K562 (cell line): ENCODE measurements around the gene IL17RB. TPM values are rescaled to one million over a fixed set of nuclear protein-coding genes. Genes with fewer than 3 reads are reported as not detected.

Source experiments
- ATAC-seq: fragments of 200-7000 bp; cut with Tn5 transposase; 3 replicates; pipeline ENCODE4 v1.9.1; 2020; ENCODE audit warnings: moderate library complexity
- BruUV-seq: library from RNA; stranded (reverse); fragments of 400-500 nt; replicated peaks from 2 replicates; lab custom pipeline; 2021; lab: Mats Ljungman, UMichigan
- CTCF ChIA-PET: fragments of 300-600 bp; formaldehyde crosslinking; extraction: SDS; loops from one replicate; lab custom pipeline; 2021; ENCODE audit warnings: low intra/inter-chr PET ratio; lab: Yijun Ruan, JAX
- POLR2A ChIA-PET: fragments of 300-600, 350-650 bp; sonication (Branson Sonifier 250); formaldehyde crosslinking; extraction: SDS; loops from one replicate; lab custom pipeline; 2021; ENCODE audit warnings: antibody characterized with exemption, inconsistent platforms; lab: Yijun Ruan, JAX
- DNase-seq, 4 experiments: peaks; one replicate each; pipeline versions ENCODE4 v3.0.0 to v3.0.0-alpha.2; 2011 to 2018; ENCODE audit warnings: low spot score in 3 of 4, mixed read lengths in 3 of 4; ENCODE audit errors: extremely low read depth in 1 of 4
- FAIRE-seq: peaks from 2 replicates; lab custom pipeline; 2011; peaks lifted over from hg19 to GRCh38; lab: Jason Lieb, UNC
- H2AFZ ChIP-seq: 2 replicates; pipeline ENCODE4 v1.6.0; 2011; ENCODE audit warnings: low read depth, low read length, control low read depth, inconsistent platforms
- H3K27ac ChIP-seq: fragments of 200-600 bp; 3 replicates; pipeline ENCODE4 v1.8.0; 2011; ENCODE audit warnings: low read depth, mild to moderate bottlenecking, control low read depth, inconsistent platforms, low read length, moderate library complexity, mixed read lengths; ENCODE audit errors: extremely low read depth
- H3K27me3 ChIP-seq, 2 experiments: fragments of 300-600 bp in 1 of 2; 2 replicates in 1 of 2; 3 replicates in 1 of 2; pipeline versions ENCODE4 v1.6.0 to v1.8.0; 2011; ENCODE audit warnings: inconsistent platforms in 2 of 2, low read length in 2 of 2, mild to moderate bottlenecking in 1 of 2, mixed read lengths in 1 of 2, moderate library complexity in 1 of 2; ENCODE audit not compliant: control insufficient read depth in 2 of 2, insufficient read depth in 2 of 2
- H3K36me3 ChIP-seq: fragments of 300-600 bp; 3 replicates; pipeline ENCODE4 v1.8.0; 2011; ENCODE audit warnings: mild to moderate bottlenecking, low read length, inconsistent platforms; ENCODE audit not compliant: control insufficient read depth, insufficient read depth
- H3K4me1 ChIP-seq, 2 experiments: fragments of 200-600 bp in 1 of 2; replicated peaks in 1 of 2; 2 replicates in 1 of 2; 3 replicates in 1 of 2; pipeline versions ENCODE4 v1.5.1 to v1.8.0; 2011; ENCODE audit warnings: inconsistent platforms in 2 of 2, low read length in 2 of 2, mild to moderate bottlenecking in 1 of 2, mixed read lengths in 1 of 2, moderate library complexity in 1 of 2; ENCODE audit not compliant: control insufficient read depth in 2 of 2, insufficient read depth in 2 of 2
- H3K4me2 ChIP-seq: 2 replicates; pipeline ENCODE4 v1.6.1; 2011; ENCODE audit warnings: low read length, control low read depth, inconsistent platforms, mixed read lengths; ENCODE audit not compliant: insufficient read depth
- H3K4me3 ChIP-seq: fragments of 200-600 bp; sonication (generic), shearing (Covaris generic); 2 replicates; pipeline ENCODE4 v1.5.1; 2016; ENCODE audit warnings: control low read depth, inconsistent platforms
- H3K79me2 ChIP-seq: fragments of 200-600 bp; 3 replicates; pipeline ENCODE4 v1.8.0; 2011; ENCODE audit warnings: low read length, inconsistent platforms; ENCODE audit not compliant: control insufficient read depth, insufficient read depth
- H3K9ac ChIP-seq, 2 experiments: 2 replicates each; pipeline versions ENCODE4 v1.6.0 to v1.6.1; 2011; ENCODE audit warnings: low read depth in 2 of 2, low read length in 2 of 2, control low read depth in 1 of 2, inconsistent platforms in 1 of 2, mild to moderate bottlenecking in 1 of 2, mixed read lengths in 1 of 2; ENCODE audit not compliant: insufficient read depth in 1 of 2
- H3K9me1 ChIP-seq: one replicate; pipeline ENCODE4 v1.6.0; 2011; ENCODE audit warnings: inconsistent platforms, mild to moderate bottlenecking, low read length, moderate library complexity; ENCODE audit not compliant: control insufficient read depth, insufficient read depth
- H3K9me3 ChIP-seq: replicated peaks from 2 replicates; pipeline ENCODE4 v1.5.1; 2011; ENCODE audit warnings: low read depth, low read length, inconsistent platforms; ENCODE audit not compliant: control insufficient read depth, insufficient read depth
- H4K20me1 ChIP-seq: replicated peaks from 2 replicates; pipeline ENCODE4 v1.6.1; 2011; ENCODE audit warnings: low read length, inconsistent platforms, mixed read lengths; ENCODE audit not compliant: control insufficient read depth, insufficient read depth
- BRF2 ChIP-seq: IDR thresholded peaks from 3 replicates; pipeline ENCODE4 v1.6.1; 2011; ENCODE audit warnings: borderline replicate concordance, mild to moderate bottlenecking; ENCODE audit not compliant: insufficient read length, insufficient read depth
- CAMTA2 ChIP-seq: fragments of 250-450 bp; sonication (Bioruptor Pico); conservative IDR thresholded peaks from 2 replicates; pipeline ENCODE4 v1.5.1; 2022
- CTCF ChIP-seq, 3 experiments: IDR thresholded peaks in 2 of 3; conservative IDR thresholded peaks in 1 of 3; 2 replicates each; pipeline ENCODE4 v1.5.1; 2011 to 2012; ENCODE audit warnings: low read length in 3 of 3, mild to moderate bottlenecking in 3 of 3, control low read depth in 2 of 3, improper control_type of control experiment in 1 of 3, inconsistent platforms in 1 of 3, low read depth in 1 of 3, mixed read lengths in 1 of 3, moderate library complexity in 1 of 3; ENCODE audit not compliant: insufficient read depth in 2 of 3
- FOXA1 ChIP-seq: fragments of 450-650 bp; IDR thresholded peaks from 2 replicates; pipeline ENCODE4 v1.6.1; 2016; ENCODE audit warnings: mild to moderate bottlenecking, borderline replicate concordance
- SRF ChIP-seq, 2 experiments: fragments of 250-450, 450-650 bp in 1 of 2; sonication (Bioruptor Pico) in 1 of 2; sonication (generic) in 1 of 2; formaldehyde crosslinking; IDR thresholded peaks; 2 replicates each; pipeline versions ENCODE4 v1.5.0 to v1.5.1; 2020 to 2022; ENCODE audit warnings: mild to moderate bottlenecking in 1 of 2, missing genetic modification reagents in 1 of 2
- ZNF24 ChIP-seq: fragments of 450-650 bp; IDR thresholded peaks from 2 replicates; pipeline ENCODE4 v1.6.1; 2016
- WGBS: fragments of 100-300 bp; shearing (Covaris generic); methylation state at CpG from one replicate; pipeline ENCODE4 v1.1.6; 2016; ENCODE audit warnings: low coverage, mixed read lengths; ENCODE audit not compliant: insufficient coverage; ENCODE audit errors: missing lambda C conversion rate; 5-methylcytosine and 5-hydroxymethylcytosine counted together
- in situ Hi-C: fragments of 300-500 bp; cut with MboI; formaldehyde crosslinking; loops from 4 replicates; pipeline ENCODE4 v1.15.0; 2018; ENCODE audit warnings: inconsistent platforms, mixed read lengths
- intact Hi-C: fragments of 100-400 bp; cut with micrococcal nuclease; formaldehyde crosslinking; loops from 2 replicates; pipeline ENCODE4 v1.14.2; 2022
- polyA plus RNA-seq, 8 experiments: library from polyadenylated mRNA; depleted of rRNA in 4 of 8; stranded (reverse) in 5 of 8; unstranded in 3 of 8; fragments of >200 nt; fragmentation: Nextera tagmentation in 2 of 8; fragmentation: Illumina TruSeq in 1 of 8; extraction: Ambion mirVana in 2 of 8; extraction: Trizol in 1 of 8; gene quantifications; 2 replicates each; pipeline versions ENCODE4 v1.2.1 to v1.2.3, GENCODE V29; 2011 to 2014; ENCODE audit warnings: inconsistent platforms in 1 of 8, missing spikeins in 1 of 8
- total RNA-seq, 7 experiments: library from RNA; depleted of rRNA in 6 of 7; stranded (reverse); fragments of >200 nt in 6 of 7; fragmentation: Illumina TruSeq in 2 of 7; extraction: Trizol in 2 of 7; gene quantifications; 2 replicates each; pipeline versions ENCODE4 v1.2.1 to v1.2.3, GENCODE V29; 2011 to 2021; ENCODE audit warnings: low replicate concordance in 1 of 7

IL17RB gene
- total and polyA plus RNA-seq, 9 of the 15 experiments (the other 6 are each of a cell fraction or from before 2014, with no cell fraction given) = 1.1 to 4.1 (median 1.7) TPM

GRCh38 chr3:53833053-53833645, 13.2 kb upstream of the IL17RB start:
- Histone ChIP-seq H3K4me1 (no peaks in the 10 kb centered on the region), H3K79me2 (no peaks in the 10 kb centered on the region), H3K4me3 (no peak overlapping the region), H3K9ac (no peak overlapping the region), H3K9me1 (no peaks in the 10 kb centered on the region), H3K27ac (no peak overlapping the region), H3K36me3 (no peaks in the 10 kb centered on the region), H3K4me2 (no peak overlapping the region), H4K20me1 (no peaks in the 10 kb centered on the region), H3K9me3 (no peaks in the 10 kb centered on the region), H3K27me3 (no peaks in the 10 kb centered on the region; a peak in 1 of 5 replicates), H2AFZ (no peak overlapping the region)
- POLR2A ChIA-PET = no interaction called here
- ATAC-seq = peak; percentile 48; the same call in 2 of the 3 replicates
- BruUV-seq = no TSS peak
- DNase-seq = peak in 2 of 4 experiments; percentile 19 to 21
- in situ Hi-C loops = no loop called here
- intact Hi-C loops = no loop called here
- CTCF ChIA-PET = no interaction called here
- 32% methylated on average over 9 of the region's 9 CpGs for WGBS
- FAIRE-seq = no peak
- TF ChIP-seq CTCF (IDR thresholded peaks at IDR 0.05 in 2 of 3, conservative IDR thresholded peaks at IDR 0.05 in 1 of 3; ENCODE audit: insufficient read depth in 2 of 3, low read depth in 1 of 3, low read length in 3 of 3) (peak; percentile 10 to 34 (median 34); a peak in 2 of 6 replicates), BRF2 (no peak), SRF (CRISPR knock-in tag; IDR thresholded peaks at IDR 0.05) (no peak), FOXA1 (no peak), ZNF24 (no peak), CAMTA2 (CRISPR knock-in tag) (no peak)
